GM12875 (cell line): ENCODE data around the gene SGMS2.
"Not testable (repeated sequence)": the region's sequence is repeated elsewhere in the genome, so short reads cannot be mapped to it uniquely, and the experiment has no call there.

Source experiments
- H3K4me3 ChIP-seq: one replicate; pipeline ENCODE4 v1.5.1; 2011; ENCODE audit warnings: low read depth, low read length, control low read depth
- TF ChIP-seq, protein P1 (sequence below): IDR thresholded peaks from 2 replicates; pipeline ENCODE4 v1.5.1; 2011; ENCODE audit warnings: low read depth, mild to moderate bottlenecking, control low read depth, inconsistent platforms, low read length, moderate library complexity, borderline replicate concordance; ENCODE audit not compliant: insufficient read depth

SGMS2 gene

GRCh38 chr4:107922486-107923473 lies 98.0 kb downstream of the SGMS2 start:
- TF ChIP-seq, protein P1, sequence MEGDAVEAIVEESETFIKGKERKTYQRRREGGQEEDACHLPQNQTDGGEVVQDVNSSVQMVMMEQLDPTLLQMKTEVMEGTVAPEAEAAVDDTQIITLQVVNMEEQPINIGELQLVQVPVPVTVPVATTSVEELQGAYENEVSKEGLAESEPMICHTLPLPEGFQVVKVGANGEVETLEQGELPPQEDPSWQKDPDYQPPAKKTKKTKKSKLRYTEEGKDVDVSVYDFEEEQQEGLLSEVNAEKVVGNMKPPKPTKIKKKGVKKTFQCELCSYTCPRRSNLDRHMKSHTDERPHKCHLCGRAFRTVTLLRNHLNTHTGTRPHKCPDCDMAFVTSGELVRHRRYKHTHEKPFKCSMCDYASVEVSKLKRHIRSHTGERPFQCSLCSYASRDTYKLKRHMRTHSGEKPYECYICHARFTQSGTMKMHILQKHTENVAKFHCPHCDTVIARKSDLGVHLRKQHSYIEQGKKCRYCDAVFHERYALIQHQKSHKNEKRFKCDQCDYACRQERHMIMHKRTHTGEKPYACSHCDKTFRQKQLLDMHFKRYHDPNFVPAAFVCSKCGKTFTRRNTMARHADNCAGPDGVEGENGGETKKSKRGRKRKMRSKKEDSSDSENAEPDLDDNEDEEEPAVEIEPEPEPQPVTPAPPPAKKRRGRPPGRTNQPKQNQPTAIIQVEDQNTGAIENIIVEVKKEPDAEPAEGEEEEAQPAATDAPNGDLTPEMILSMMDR = no peak
- no peak overlapping the region for H3K4me3 ChIP-seq

DNA sequence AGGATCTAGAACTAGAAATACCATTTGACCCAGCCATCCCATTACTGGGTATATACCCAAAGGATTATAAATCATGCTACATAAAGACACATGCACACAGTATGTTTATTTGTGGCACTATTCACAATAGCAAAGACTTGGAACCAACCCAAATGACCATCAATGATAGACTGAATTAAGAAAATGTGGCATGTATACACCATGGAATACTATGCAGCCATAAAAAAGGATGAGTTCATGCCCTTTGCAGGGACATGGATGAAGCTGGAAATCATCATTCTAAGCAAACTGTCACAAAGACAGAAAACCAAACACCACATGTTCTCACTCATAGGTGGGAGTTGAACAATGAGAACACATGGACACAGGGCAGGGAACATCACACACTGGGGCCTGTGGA lies 101.0 kb downstream of the SGMS2 start:
- H3K4me3 ChIP-seq = not testable (repeated sequence)

DNA sequence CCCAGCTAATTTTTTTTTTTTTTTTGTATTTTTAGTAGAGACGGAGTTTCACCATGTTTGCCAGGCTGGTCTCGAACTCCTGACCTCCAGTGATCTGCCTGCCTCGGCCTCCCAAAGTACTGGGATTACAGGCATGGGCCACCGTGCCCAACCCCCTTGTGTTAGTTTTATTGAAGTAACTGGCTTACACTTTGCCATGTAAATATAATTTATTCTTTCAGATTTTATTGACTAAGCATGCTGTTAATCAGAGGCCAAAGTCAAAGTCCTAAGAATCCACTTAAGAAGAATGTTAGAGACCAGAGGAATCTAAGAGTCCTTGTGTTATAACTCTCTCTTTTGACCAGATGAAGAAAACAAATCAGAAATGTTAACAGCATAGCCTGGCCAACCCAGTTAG lies 102.1 kb downstream of the SGMS2 start:
- not testable (repeated sequence) for H3K4me3 ChIP-seq

- TF ChIP-seq, protein P1 = no peak
Measured at GRCh38 chr4:107930821-107931774, 106.4 kb downstream of the SGMS2 start, which contains the start of gene CYP2U1. CYP2U1 (plus strand) TSS chr4:107931549; CDS start chr4:107931644, 95 bp downstream.

DNA sequence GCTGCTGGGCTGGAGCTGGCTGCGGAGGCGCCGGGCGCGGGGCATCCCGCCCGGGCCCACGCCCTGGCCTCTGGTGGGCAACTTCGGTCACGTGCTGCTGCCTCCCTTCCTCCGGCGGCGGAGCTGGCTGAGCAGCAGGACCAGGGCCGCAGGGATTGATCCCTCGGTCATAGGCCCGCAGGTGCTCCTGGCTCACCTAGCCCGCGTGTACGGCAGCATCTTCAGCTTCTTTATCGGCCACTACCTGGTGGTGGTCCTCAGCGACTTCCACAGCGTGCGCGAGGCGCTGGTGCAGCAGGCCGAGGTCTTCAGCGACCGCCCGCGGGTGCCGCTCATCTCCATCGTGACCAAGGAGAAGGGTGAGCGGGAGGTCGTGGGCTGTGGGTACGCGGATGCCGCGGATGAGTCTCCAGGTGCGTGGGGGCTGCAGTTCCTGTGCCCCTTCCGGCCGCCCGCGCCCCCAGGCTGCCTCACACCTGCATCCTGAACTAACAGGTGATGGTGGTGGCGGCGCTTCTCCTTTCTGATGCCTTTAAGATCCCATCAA lies 107.1 kb downstream of the SGMS2 start:
- TF ChIP-seq, protein P1 = no peak
- H3K4me3 ChIP-seq = peak overlapping the region; percentile 85

More at GRCh38 chr4:107930821-107931774, 106.4 kb downstream of the SGMS2 start, which contains the start of gene CYP2U1:
- peak within 1 kb of the TSS; percentile 85 for H3K4me3 ChIP-seq

DNA sequence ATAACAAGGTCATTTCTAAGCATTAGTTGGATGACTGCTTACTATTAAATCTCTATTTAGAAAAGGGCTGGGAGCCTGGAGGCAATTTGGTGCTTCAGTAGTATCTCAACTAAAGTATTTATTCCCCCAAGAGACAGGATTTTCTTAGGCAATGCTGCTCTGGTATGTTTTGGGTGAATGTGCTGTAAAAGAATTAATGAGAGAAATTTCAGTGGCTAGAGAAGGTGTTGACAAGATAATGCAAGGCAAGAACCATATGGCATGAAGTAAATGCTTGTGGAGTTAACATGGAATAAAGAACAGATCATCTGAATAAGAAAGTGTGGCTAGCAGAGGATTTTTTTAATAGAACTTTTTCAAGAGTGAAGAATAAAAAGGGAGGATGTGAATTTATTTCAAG lies 110.5 kb downstream of the SGMS2 start:
- TF ChIP-seq, protein P1 = no peak
- H3K4me3 ChIP-seq = no peak overlapping the region

DNA sequence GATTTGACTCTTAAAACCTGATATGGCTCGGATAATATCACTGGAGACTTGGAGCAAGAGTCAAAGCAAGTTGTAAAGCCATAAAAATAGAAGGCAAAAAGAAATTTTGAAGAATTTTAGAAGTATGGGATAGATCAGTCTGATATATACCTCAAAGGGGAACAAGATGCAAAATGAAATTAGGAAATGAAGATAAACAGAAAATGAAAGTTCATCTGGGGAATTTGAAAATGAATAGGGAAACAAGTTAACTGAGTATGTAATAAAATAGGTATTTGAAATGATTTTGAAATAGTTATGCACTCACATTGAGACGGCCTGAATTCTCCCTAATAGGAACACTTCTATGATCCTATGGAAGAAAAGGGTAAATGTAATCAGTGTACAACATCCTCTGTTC lies 112.3 kb downstream of the SGMS2 start:
- no peak overlapping the region for H3K4me3 ChIP-seq
- TF ChIP-seq, protein P1 = no peak
